Measurements from ENCODE around the gene ZNF276.

DNA sequence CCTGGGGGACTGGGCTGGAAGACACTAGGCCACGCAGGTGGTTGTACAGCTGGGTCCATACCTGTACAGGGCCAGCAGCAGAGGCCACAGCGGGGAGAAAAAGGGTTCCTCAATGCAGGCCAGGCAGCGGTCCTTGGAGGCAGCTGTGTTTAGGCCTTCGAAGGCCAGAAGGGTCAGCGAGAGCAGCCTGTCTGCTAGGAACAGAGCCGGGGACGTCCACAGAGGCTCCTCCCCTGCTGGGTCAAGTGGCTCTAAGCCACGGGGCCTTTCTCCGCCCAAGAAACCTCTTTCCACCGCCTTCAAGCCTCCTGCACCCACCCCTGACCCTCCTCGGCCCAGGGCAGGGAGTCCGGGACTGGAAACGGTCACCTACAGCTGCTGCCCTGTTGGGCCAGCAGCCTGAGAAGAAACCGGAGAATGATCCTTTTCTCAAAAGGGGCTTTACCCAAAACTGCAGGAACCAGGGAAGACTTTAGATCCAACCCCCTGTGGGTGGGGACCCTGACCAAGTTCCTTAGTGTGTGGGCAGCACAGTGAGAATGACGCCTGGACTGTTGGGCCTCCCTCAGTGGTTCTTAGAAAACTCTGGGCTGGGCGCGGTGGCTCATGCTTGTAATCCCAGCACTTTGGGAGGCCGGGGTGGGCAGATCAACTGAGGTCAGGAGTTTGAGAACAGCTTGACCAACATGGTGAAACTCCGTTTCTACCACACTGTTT lies 11.5 kb upstream of the ZNF276 start:
- no peak for TF ChIP-seq POLR2A (IDR thresholded peaks at IDR 0.05)
- TF ChIP-seq, protein P1, sequence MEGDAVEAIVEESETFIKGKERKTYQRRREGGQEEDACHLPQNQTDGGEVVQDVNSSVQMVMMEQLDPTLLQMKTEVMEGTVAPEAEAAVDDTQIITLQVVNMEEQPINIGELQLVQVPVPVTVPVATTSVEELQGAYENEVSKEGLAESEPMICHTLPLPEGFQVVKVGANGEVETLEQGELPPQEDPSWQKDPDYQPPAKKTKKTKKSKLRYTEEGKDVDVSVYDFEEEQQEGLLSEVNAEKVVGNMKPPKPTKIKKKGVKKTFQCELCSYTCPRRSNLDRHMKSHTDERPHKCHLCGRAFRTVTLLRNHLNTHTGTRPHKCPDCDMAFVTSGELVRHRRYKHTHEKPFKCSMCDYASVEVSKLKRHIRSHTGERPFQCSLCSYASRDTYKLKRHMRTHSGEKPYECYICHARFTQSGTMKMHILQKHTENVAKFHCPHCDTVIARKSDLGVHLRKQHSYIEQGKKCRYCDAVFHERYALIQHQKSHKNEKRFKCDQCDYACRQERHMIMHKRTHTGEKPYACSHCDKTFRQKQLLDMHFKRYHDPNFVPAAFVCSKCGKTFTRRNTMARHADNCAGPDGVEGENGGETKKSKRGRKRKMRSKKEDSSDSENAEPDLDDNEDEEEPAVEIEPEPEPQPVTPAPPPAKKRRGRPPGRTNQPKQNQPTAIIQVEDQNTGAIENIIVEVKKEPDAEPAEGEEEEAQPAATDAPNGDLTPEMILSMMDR (IDR thresholded peaks at IDR 0.05), result no peak

All from thyroid gland (tissue), 4 donors.